ENCODE data around the gene SNX3.
A peak's percentile ranks its signal among the peaks of the same experiment; 100 is the strongest.
"Not testable (repeated sequence)": the region's sequence is repeated elsewhere in the genome, so short reads cannot be mapped to it uniquely, and the experiment has no call there.

SNX3 gene

DNA sequence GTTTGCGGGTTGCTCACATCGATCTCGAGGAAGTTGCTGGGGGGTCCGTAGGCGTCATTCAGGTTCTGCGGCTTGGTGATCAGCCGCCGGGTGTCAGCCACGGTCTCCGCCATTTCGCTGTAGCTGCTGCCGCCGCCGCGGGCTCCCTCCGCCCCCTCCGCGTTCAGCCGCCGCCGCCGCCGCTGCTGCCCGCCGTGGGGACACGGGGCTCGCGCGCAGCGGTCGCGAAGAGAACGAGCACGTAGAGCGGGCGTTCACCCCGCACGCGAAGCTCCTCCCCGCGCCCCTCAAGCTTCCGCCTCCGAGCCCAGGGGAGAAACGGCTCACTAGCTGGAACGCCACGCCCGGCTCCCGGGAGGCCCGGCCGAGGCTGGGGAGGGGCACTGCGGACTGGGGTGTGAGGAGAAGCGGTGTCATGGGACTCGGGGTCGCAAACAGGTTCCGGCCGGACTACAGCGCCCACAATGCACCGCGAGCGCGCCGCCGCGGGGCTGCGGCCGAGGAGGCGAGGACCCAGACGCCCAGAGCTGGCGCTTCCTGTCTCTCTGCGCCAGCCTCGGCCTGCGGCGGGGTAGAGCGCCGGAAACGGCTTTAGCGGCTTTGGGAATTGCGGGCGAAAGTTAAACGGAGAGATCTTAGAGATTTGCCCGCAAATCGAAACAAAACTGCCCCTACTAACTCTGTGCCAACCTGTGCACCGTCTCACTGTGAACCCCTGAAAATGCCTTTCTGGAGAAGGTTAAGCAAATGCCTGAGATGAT, at the start of gene SNX3:
SNX3 (minus strand) TSS at position 232 of the 761 bp plus-strand sequence; CDS start at position 113, 119 bp downstream.
- peak within 1 kb of the TSS; percentile 88 for H3K9ac ChIP-seq (ENCODE audit: insufficient read length, low read depth)
- peaks cover 15% of the 10 kb centered on the region for H3K36me3 ChIP-seq (ENCODE audit: insufficient read depth, insufficient read length, low read length)
- DNase-seq (ENCODE audit: low read depth, low spot score): peak; percentile 87
- H3K4me3 ChIP-seq (ENCODE audit: insufficient read length, low read depth): peak within 1 kb of the TSS; percentile 80
- no peaks in the 10 kb centered on the region for H3K27me3 ChIP-seq (ENCODE audit: insufficient read depth, insufficient read length)
- no peaks in the 10 kb centered on the region for H3K4me1 ChIP-seq (ENCODE audit: insufficient read depth, insufficient read length)
- no peaks in the 10 kb centered on the region for H3K9me3 ChIP-seq (ENCODE audit: insufficient read depth, low read length)
- TF ChIP-seq YY1 (IDR thresholded peaks at IDR 0.05; ENCODE audit: insufficient read depth, insufficient read length) (no peak), SUZ12 (IDR thresholded peaks at IDR 0.05; ENCODE audit: extremely low read depth, insufficient read depth, insufficient read length) (no peak), ZNF274 (IDR thresholded peaks at IDR 0.05; ENCODE audit: low read depth, low read length) (no peak)

DNA sequence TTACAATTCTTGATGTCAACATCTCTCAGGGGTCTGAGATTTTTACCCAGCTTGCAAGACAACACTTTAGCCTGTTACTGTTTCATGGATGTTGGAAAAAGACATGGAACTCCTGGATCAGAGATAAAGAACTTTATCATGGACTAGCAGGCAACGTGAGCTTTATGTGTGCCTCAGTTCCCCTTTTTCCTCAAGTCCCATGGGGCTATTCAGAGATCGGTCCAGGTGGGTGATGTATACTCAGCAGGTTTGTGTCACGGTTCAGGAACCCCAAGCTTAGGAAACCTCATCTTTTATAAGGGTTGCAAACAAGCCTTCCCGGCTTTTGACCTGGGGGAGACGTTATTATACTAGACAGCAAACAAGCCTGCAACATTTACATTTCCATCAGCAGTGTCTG, 49.0 kb upstream of the SNX3 start:
- TF ChIP-seq YY1 (IDR thresholded peaks at IDR 0.05; ENCODE audit: insufficient read depth, insufficient read length) (no peak), ZNF274 (IDR thresholded peaks at IDR 0.05; ENCODE audit: low read depth, low read length) (no peak), SUZ12 (IDR thresholded peaks at IDR 0.05; ENCODE audit: extremely low read depth, insufficient read depth, insufficient read length) (no peak)
- Histone ChIP-seq H3K9me3 (ENCODE audit: insufficient read depth, low read length) (no peaks in the 10 kb centered on the region), H3K27me3 (ENCODE audit: insufficient read depth, insufficient read length) (no peaks in the 10 kb centered on the region), H3K4me1 (ENCODE audit: insufficient read depth, insufficient read length) (no peaks in the 10 kb centered on the region), H3K36me3 (ENCODE audit: insufficient read depth, insufficient read length, low read length) (no peaks in the 10 kb centered on the region), H3K9ac (ENCODE audit: insufficient read length, low read depth) (no peak overlapping the region), H3K4me3 (ENCODE audit: insufficient read length, low read depth) (no peak overlapping the region)
- DNase-seq (ENCODE audit: low read depth, low spot score): no peak

DNA sequence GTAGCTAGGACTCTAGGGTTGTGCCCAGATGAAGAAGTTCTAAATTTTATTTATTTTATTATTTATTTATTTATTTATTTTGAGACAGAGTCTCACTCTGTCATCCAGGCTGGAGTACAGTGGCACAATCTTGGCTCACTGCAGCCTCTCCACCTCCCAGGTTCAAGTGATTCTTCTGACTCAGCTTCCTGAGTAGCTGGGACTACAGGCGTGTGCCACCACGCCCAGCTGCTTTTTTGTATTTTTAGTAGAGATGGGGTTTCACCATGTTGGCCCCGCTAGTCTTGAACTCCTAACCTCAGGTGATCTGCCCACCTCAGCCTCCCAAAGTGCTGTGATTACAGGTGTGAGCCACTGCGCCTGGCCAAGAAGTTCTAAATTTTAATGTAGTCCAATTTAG, 47.8 kb upstream of the SNX3 start:
- DNase-seq (ENCODE audit: low read depth, low spot score); H3K9ac ChIP-seq (ENCODE audit: insufficient read length, low read depth); H3K4me3 ChIP-seq (ENCODE audit: insufficient read length, low read depth); H3K4me1 ChIP-seq (ENCODE audit: insufficient read depth, insufficient read length); H3K36me3 ChIP-seq (ENCODE audit: insufficient read depth, insufficient read length, low read length); H3K9me3 ChIP-seq (ENCODE audit: insufficient read depth, low read length); H3K27me3 ChIP-seq (ENCODE audit: insufficient read depth, insufficient read length): not testable (repeated sequence)

- H3K27me3 ChIP-seq (ENCODE audit: insufficient read depth, insufficient read length): no peaks in the 10 kb centered on the region
- TF ChIP-seq SUZ12 (IDR thresholded peaks at IDR 0.05; ENCODE audit: extremely low read depth, insufficient read depth, insufficient read length) (no peak), YY1 (IDR thresholded peaks at IDR 0.05; ENCODE audit: insufficient read depth, insufficient read length) (no peak), ZNF274 (IDR thresholded peaks at IDR 0.05; ENCODE audit: low read depth, low read length) (no peak)
- H3K36me3 ChIP-seq (ENCODE audit: insufficient read depth, insufficient read length, low read length): no peaks in the 10 kb centered on the region
- no peaks in the 10 kb centered on the region for H3K9me3 ChIP-seq (ENCODE audit: insufficient read depth, low read length)
- no peaks in the 10 kb centered on the region for H3K4me1 ChIP-seq (ENCODE audit: insufficient read depth, insufficient read length)
- no peak overlapping the region for H3K4me3 ChIP-seq (ENCODE audit: insufficient read length, low read depth)
- DNase-seq (ENCODE audit: low read depth, low spot score): no peak
- H3K9ac ChIP-seq (ENCODE audit: insufficient read length, low read depth): no peak overlapping the region
These were observed 43.8 kb upstream of the SNX3 start for GRCh38 chr6:108304646-108305045.

- no peaks in the 10 kb centered on the region for H3K9me3 ChIP-seq (ENCODE audit: insufficient read depth, low read length)
- DNase-seq (ENCODE audit: low read depth, low spot score): no peak
- H3K36me3 ChIP-seq (ENCODE audit: insufficient read depth, insufficient read length, low read length): no peaks in the 10 kb centered on the region
- no peak for TF ChIP-seq SUZ12 (IDR thresholded peaks at IDR 0.05; ENCODE audit: extremely low read depth, insufficient read depth, insufficient read length)
- no peak for TF ChIP-seq ZNF274 (IDR thresholded peaks at IDR 0.05; ENCODE audit: low read depth, low read length)
- TF ChIP-seq YY1 (IDR thresholded peaks at IDR 0.05; ENCODE audit: insufficient read depth, insufficient read length): no peak
- H3K4me3 ChIP-seq (ENCODE audit: insufficient read length, low read depth): no peak overlapping the region
- no peaks in the 10 kb centered on the region for H3K27me3 ChIP-seq (ENCODE audit: insufficient read depth, insufficient read length)
- no peaks in the 10 kb centered on the region for H3K4me1 ChIP-seq (ENCODE audit: insufficient read depth, insufficient read length)
- H3K9ac ChIP-seq (ENCODE audit: insufficient read length, low read depth): no peak overlapping the region
These were observed 41.5 kb upstream of the SNX3 start for GRCh38 chr6:108302386-108302785.

DNA sequence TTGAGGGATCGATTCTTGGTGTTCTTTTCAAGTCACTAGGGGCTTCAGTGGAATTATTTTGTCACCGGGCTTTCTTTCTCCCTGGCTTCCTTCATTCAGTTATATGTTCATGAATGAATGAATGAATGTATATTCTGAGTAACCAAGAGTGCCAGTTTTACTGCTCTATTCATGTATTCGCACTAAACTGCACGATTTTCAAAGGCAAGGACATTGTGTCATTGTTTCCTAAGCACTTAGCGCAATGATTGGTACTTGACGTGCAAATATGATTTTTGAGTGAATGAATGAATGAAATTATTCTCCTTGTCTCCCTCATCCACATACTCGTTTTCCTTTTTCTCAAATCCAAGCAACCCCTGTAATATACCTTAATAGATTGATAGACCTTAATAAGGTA, 34.8 kb upstream of the SNX3 start:
- peak overlapping the region; percentile 79 for H3K9ac ChIP-seq (ENCODE audit: insufficient read length, low read depth)
- no peaks in the 10 kb centered on the region for H3K27me3 ChIP-seq (ENCODE audit: insufficient read depth, insufficient read length)
- H3K4me1 ChIP-seq (ENCODE audit: insufficient read depth, insufficient read length): no peaks in the 10 kb centered on the region
- H3K4me3 ChIP-seq (ENCODE audit: insufficient read length, low read depth): peak overlapping the region; percentile 74
- H3K36me3 ChIP-seq (ENCODE audit: insufficient read depth, insufficient read length, low read length): no peaks in the 10 kb centered on the region
- no peak for TF ChIP-seq SUZ12 (IDR thresholded peaks at IDR 0.05; ENCODE audit: extremely low read depth, insufficient read depth, insufficient read length)
- no peak for DNase-seq (ENCODE audit: low read depth, low spot score)
- H3K9me3 ChIP-seq (ENCODE audit: insufficient read depth, low read length): no peaks in the 10 kb centered on the region

DNA sequence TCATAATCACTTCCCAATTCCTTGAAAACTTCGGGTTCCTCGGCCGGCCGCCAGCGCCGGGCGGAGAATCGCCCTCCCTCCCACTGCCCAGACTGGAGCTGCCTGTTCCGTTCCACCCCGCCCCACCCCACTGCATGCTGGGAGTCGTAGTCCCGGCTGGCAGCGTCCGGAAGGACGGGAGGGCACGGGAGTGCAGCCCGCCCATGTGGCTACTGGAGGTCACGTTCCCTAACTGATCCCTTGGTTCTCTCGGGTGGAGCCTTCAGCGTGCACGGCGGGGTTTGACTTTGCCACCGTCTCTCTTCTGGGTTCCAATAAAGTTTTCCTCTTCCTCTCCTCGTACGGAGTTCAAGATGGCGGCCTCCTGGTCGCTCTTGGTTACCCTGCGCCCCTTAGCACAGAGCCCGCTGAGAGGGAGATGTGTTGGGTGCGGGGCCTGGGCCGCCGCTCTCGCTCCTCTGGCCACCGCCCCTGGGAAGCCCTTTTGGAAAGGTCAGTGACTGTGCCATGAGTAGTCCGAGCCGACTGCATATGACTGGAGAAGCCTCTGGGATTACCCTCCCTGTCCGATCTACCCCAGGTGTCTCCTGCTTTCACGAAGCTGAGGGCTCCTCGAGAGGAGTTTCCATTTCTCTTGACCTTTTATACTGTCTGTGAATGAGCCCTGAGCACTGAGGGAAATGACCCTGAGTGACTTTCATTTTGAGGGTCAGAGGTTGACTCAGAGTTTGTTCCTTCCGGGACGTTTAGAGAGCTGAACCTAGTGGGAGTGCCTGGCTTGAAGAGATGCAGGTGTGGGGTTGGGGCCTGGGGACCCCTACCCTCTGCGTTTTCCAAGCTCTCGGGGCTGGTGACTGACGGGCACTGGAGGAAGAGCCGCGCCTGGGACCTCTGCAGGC, 34.1 kb upstream of the SNX3 start, which contains the start of gene AFG1L:
AFG1L (plus strand) TSS at position 328 of the 899 bp plus-strand sequence; CDS start at position 354, 26 bp downstream.
- H3K4me3 ChIP-seq (ENCODE audit: insufficient read length, low read depth): peak within 1 kb of the TSS; percentile 74
- H3K36me3 ChIP-seq (ENCODE audit: insufficient read depth, insufficient read length, low read length): no peaks in the 10 kb centered on the region
- no peaks in the 10 kb centered on the region for H3K27me3 ChIP-seq (ENCODE audit: insufficient read depth, insufficient read length)
- H3K9me3 ChIP-seq (ENCODE audit: insufficient read depth, low read length): no peaks in the 10 kb centered on the region
- DNase-seq (ENCODE audit: low read depth, low spot score): peak; percentile 73
- no peaks in the 10 kb centered on the region for H3K4me1 ChIP-seq (ENCODE audit: insufficient read depth, insufficient read length)
- peak within 1 kb of the TSS; percentile 79 for H3K9ac ChIP-seq (ENCODE audit: insufficient read length, low read depth)
- TF ChIP-seq SUZ12 (IDR thresholded peaks at IDR 0.05; ENCODE audit: extremely low read depth, insufficient read depth, insufficient read length): no peak
- peak; percentile 72 for TF ChIP-seq YY1 (IDR thresholded peaks at IDR 0.05; ENCODE audit: insufficient read depth, insufficient read length)
